Right atrium auricular region (tissue), 2 donors: ENCODE data around the gene EIF4E2. TPM values are rescaled to one million over a fixed set of nuclear protein-coding genes. Genes with fewer than 3 reads are reported as not detected.

Source experiments
- DNase-seq: peaks from one replicate; pipeline ENCODE4 v3.0.0-alpha.2; 2019; ENCODE audit warnings: low spot score
- H3K27ac ChIP-seq, 2 donors: fragments of 200-600 bp; sonication (generic); 1 replicate in 1 of 2; 2 replicates in 1 of 2; pipeline ENCODE4 v1.5.1; 2016 to 2019
- H3K27me3 ChIP-seq, 2 donors: fragments of 200-600 bp; sonication (generic); one replicate each; pipeline versions ENCODE4 v1.5.1 to v1.6.0; 2017 to 2019
- H3K36me3 ChIP-seq: fragments of 200-600 bp; sonication (generic); one replicate; pipeline ENCODE4 v1.5.1; 2016
- H3K4me1 ChIP-seq, 2 donors: fragments of 200-600 bp; sonication (generic); one replicate each; pipeline versions ENCODE4 v1.5.1 to v1.6.0; 2017 to 2019
- H3K4me3 ChIP-seq, 2 donors: fragments of 200-600 bp; sonication (generic); 1 replicate in 1 of 2; 2 replicates in 1 of 2; pipeline ENCODE4 v1.5.1; 2017 to 2019; ENCODE audit warnings: mild to moderate bottlenecking in 1 of 2, moderate library complexity in 1 of 2
- H3K9me3 ChIP-seq, 2 donors: fragments of 200-600 bp; sonication (generic); one replicate each; pipeline ENCODE4 v1.5.1; 2019
- CTCF ChIP-seq, 2 donors: fragments of 200-600 bp; sonication (generic); IDR thresholded peaks; one replicate each; pipeline ENCODE4 v1.5.1; 2019; ENCODE audit warnings: antibody characterized with exemption in 2 of 2
- total RNA-seq, 2 donors: library from RNA; depleted of rRNA; stranded (reverse); fragments of >200 nt; gene quantifications; one replicate each; pipeline ENCODE4 v1.1.0, GENCODE V29; 2016

Gene EIF4E2
- total RNA-seq, 2 donors from 2014 or later, result 23.3 to 23.4 TPM

- H3K4me3 ChIP-seq, result no peak overlapping the region
- no peak for TF ChIP-seq CTCF (IDR thresholded peaks at IDR 0.05)
- no peaks in the 10 kb centered on the region for H3K27me3 ChIP-seq
- peaks cover 0 to 15% of the 10 kb centered on the region in 2 donors for H3K4me1 ChIP-seq
- no peak overlapping the region for H3K27ac ChIP-seq
- H3K9me3 ChIP-seq, result no peaks in the 10 kb centered on the region
- peaks cover 73% of the 10 kb centered on the region for H3K36me3 ChIP-seq
- DNase-seq, result no peak
Observed at GRCh38 chr2:232571026-232571474, 20.6 kb downstream of the EIF4E2 start.

GRCh38 chr2:232573042-232573441 lies 22.6 kb downstream of the EIF4E2 start:
- Histone ChIP-seq H3K4me3 (no peak overlapping the region), H3K9me3 (no peaks in the 10 kb centered on the region), H3K36me3 (peaks cover 54% of the 10 kb centered on the region), H3K27ac (no peak overlapping the region), H3K4me1 (peaks cover 0 to 6% of the 10 kb centered on the region in 2 donors), H3K27me3 (no peaks in the 10 kb centered on the region)
- no peak for DNase-seq
- TF ChIP-seq CTCF (IDR thresholded peaks at IDR 0.05), result no peak

- DNase-seq, result no peak
- H3K27ac ChIP-seq, result no peak overlapping the region
- no peak for TF ChIP-seq CTCF (IDR thresholded peaks at IDR 0.05)
- no peaks in the 10 kb centered on the region for H3K9me3 ChIP-seq
- H3K4me1 ChIP-seq, result no peaks in the 10 kb centered on the region
- H3K36me3 ChIP-seq, result peaks cover 45% of the 10 kb centered on the region
- no peaks in the 10 kb centered on the region for H3K27me3 ChIP-seq
- no peak overlapping the region for H3K4me3 ChIP-seq
Observed at GRCh38 chr2:232573771-232574435, 23.4 kb downstream of the EIF4E2 start.

GRCh38 chr2:232574674-232575403 lies 24.4 kb downstream of the EIF4E2 start:
- no peak for TF ChIP-seq CTCF (IDR thresholded peaks at IDR 0.05)
- Histone ChIP-seq H3K4me3 (no peak overlapping the region), H3K27ac (no peak overlapping the region), H3K9me3 (no peaks in the 10 kb centered on the region), H3K4me1 (no peaks in the 10 kb centered on the region), H3K27me3 (no peaks in the 10 kb centered on the region), H3K36me3 (peaks cover 36% of the 10 kb centered on the region)
- no peak for DNase-seq

GRCh38 chr2:232575404-232575746 lies 24.9 kb downstream of the EIF4E2 start:
- no peak for DNase-seq
- no peaks in the 10 kb centered on the region for H3K4me1 ChIP-seq
- no peak overlapping the region for H3K27ac ChIP-seq
- peaks cover 31% of the 10 kb centered on the region for H3K36me3 ChIP-seq
- TF ChIP-seq CTCF (IDR thresholded peaks at IDR 0.05), result no peak
- no peaks in the 10 kb centered on the region for H3K27me3 ChIP-seq
- H3K4me3 ChIP-seq, result no peak overlapping the region
- H3K9me3 ChIP-seq, result no peaks in the 10 kb centered on the region
